Brain pericyte (primary cell): ENCODE results near the gene TRIM71.
"Not testable (repeated sequence)": the region's sequence is repeated elsewhere in the genome, so short reads cannot be mapped to it uniquely, and the experiment has no call there.

Source experiments
- DNase-seq: peaks from one replicate; pipeline ENCODE4 v3.0.0-alpha.2; 2012; ENCODE audit warnings: low read depth, low spot score

The TRIM71 gene

GRCh38 chr3:32934150-32934742, 116.4 kb downstream of the TRIM71 start:
- no peak for DNase-seq

GRCh38 chr3:32937331-32937730, 119.5 kb downstream of the TRIM71 start:
- DNase-seq = no peak

GRCh38 chr3:32939531-32940284, 121.9 kb downstream of the TRIM71 start:
- DNase-seq = not testable (repeated sequence)

GRCh38 chr3:32940726-32941125, 122.9 kb downstream of the TRIM71 start:
- no peak for DNase-seq

GRCh38 chr3:32945136-32945535, 127.3 kb downstream of the TRIM71 start:
- DNase-seq = no peak

- DNase-seq = not testable (repeated sequence)
Observed at GRCh38 chr3:32945598-32945997, 127.8 kb downstream of the TRIM71 start.

GRCh38 chr3:32946973-32947788, 129.4 kb downstream of the TRIM71 start:
- DNase-seq = no peak
